ENCODE results near the gene ARSB.
"Not testable (repeated sequence)": the region's sequence is repeated elsewhere in the genome, so short reads cannot be mapped to it uniquely, and the experiment has no call there.

ARSB gene

DNA sequence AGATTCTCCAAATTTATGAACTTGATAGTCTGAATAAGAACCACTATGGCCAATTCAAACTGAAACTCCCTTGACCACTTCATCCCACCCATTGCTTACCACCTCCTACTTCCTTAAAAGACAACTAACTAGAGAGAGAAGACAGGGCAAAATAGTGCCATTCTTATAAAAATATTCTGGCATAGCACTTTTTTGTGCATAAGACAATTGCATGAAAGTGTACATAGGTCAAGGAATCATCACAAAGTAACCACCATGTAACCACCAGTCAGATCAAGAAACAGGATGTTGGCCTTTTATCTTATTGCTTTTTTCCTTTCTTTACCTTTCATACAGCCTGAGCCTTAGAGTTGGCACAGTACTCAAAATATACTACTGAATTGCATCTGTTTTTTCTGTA lies 8.1 kb upstream of the ARSB start:
- Histone ChIP-seq H3K9me3 (ENCODE audit: control insufficient read depth, low read length) (no peaks in the 10 kb centered on the region), H3K36me3 (ENCODE audit: control insufficient read depth, insufficient read depth, low read length, severe bottlenecking) (no peaks in the 10 kb centered on the region), H3K4me3 (ENCODE audit: low read length) (no peak overlapping the region), H3K4me1 (ENCODE audit: control insufficient read depth, insufficient read depth, low read length) (peaks cover 11% of the 10 kb centered on the region), H3K27me3 (replicated peaks; ENCODE audit: control insufficient read depth, insufficient read depth, low read length) (no peaks in the 10 kb centered on the region), H3K9ac (ENCODE audit: low read length) (no peak overlapping the region)
- DNase-seq (ENCODE audit: low read depth), result no peak

- Histone ChIP-seq H3K4me3 (ENCODE audit: low read length) (no peak overlapping the region), H3K27me3 (replicated peaks; ENCODE audit: control insufficient read depth, insufficient read depth, low read length) (no peaks in the 10 kb centered on the region), H3K9me3 (ENCODE audit: control insufficient read depth, low read length) (no peaks in the 10 kb centered on the region), H3K4me1 (ENCODE audit: control insufficient read depth, insufficient read depth, low read length) (peaks cover 4% of the 10 kb centered on the region), H3K36me3 (ENCODE audit: control insufficient read depth, insufficient read depth, low read length, severe bottlenecking) (no peaks in the 10 kb centered on the region), H3K9ac (ENCODE audit: low read length) (no peak overlapping the region)
- DNase-seq (ENCODE audit: low read depth), result no peak
These were observed 7.0 kb upstream of the ARSB start for GRCh38 chr5:78992146-78992545.

- Histone ChIP-seq H3K4me3 (ENCODE audit: low read length) (no peak overlapping the region), H3K4me1 (ENCODE audit: control insufficient read depth, insufficient read depth, low read length) (peaks cover 9% of the 10 kb centered on the region), H3K27me3 (replicated peaks; ENCODE audit: control insufficient read depth, insufficient read depth, low read length) (no peaks in the 10 kb centered on the region), H3K9ac (ENCODE audit: low read length) (no peak overlapping the region), H3K9me3 (ENCODE audit: control insufficient read depth, low read length) (no peaks in the 10 kb centered on the region), H3K36me3 (ENCODE audit: control insufficient read depth, insufficient read depth, low read length, severe bottlenecking) (no peaks in the 10 kb centered on the region)
- DNase-seq (ENCODE audit: low read depth), result no peak
These were observed 4.0 kb upstream of the ARSB start for GRCh38 chr5:78989080-78989479.

DNA sequence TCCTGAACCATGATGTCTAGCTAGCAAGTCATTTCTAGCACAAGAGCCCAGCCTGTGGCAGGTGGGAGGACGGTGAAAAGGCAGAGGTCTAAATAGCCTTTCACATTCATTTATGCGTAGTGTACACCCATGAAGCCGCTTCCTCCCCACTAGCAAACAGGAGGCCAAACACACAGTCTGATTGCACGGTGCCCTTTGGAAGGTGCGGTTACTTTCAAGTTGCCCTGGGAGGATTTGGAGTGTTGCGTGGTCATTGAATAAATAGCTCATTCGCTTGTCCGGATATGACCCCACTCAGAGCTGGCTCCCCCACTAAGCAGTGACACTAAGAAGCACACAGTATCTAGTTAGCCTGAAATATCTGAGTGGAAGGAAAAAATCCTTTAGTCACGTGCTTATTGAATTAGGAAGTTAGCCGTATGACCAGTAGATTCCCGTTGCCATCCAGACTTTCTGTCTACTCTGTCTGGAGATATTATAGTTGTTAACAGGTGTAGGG lies 664 bp upstream of the ARSB start:
- H3K4me1 ChIP-seq (ENCODE audit: control insufficient read depth, insufficient read depth, low read length), result peaks cover 22% of the 10 kb centered on the region
- DNase-seq (ENCODE audit: low read depth), result peak; percentile 58
- H3K27me3 ChIP-seq (replicated peaks; ENCODE audit: control insufficient read depth, insufficient read depth, low read length), result no peaks in the 10 kb centered on the region
- peak overlapping the region; percentile 90 for H3K9ac ChIP-seq (ENCODE audit: low read length)
- H3K4me3 ChIP-seq (ENCODE audit: low read length), result peak overlapping the region; percentile 87
- H3K36me3 ChIP-seq (ENCODE audit: control insufficient read depth, insufficient read depth, low read length, severe bottlenecking), result no peaks in the 10 kb centered on the region
- no peaks in the 10 kb centered on the region for H3K9me3 ChIP-seq (ENCODE audit: control insufficient read depth, low read length)

DNA sequence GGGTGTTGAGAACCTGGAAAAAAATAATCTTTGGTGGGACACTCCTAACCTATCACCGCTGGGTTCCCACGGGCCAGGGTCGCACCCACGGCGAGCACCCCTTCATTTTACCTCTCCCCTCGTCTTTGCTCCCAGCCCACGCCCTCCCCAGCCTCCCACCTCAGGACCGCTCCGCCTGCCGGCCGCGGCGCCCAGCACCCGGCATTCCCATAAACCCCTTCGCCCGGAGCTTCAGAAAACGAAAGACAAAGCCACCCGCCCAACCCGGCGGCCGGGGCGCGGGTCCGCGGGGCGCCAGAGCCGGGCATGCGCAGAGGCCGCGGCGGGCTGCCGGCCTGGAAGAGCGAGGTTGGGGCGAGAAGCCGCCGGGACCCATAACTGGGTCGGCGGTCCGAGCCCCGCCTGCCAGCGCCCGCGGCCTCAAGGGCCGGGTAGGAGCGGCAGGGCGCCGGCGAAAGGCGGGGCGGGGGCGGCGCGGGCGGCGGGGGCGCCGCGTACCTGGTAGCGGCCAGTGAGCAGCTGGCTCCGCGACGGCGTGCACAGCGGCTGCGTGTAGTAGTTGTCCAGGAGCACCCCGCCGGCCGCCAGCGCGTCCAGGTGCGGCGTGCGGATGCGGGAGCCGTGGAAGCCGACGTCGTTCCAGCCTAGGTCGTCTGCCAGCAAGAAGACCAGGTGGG lies 533 bp downstream of the ARSB start:
- peaks cover 22% of the 10 kb centered on the region for H3K4me1 ChIP-seq (ENCODE audit: control insufficient read depth, insufficient read depth, low read length)
- no peaks in the 10 kb centered on the region for H3K9me3 ChIP-seq (ENCODE audit: control insufficient read depth, low read length)
- DNase-seq (ENCODE audit: low read depth), result peak; percentile 96
- H3K4me3 ChIP-seq (ENCODE audit: low read length), result peak overlapping the region; percentile 87
- no peaks in the 10 kb centered on the region for H3K27me3 ChIP-seq (replicated peaks; ENCODE audit: control insufficient read depth, insufficient read depth, low read length)
- no peaks in the 10 kb centered on the region for H3K36me3 ChIP-seq (ENCODE audit: control insufficient read depth, insufficient read depth, low read length, severe bottlenecking)
- H3K9ac ChIP-seq (ENCODE audit: low read length), result peak overlapping the region; percentile 90

GRCh38 chr5:78983601-78984438 lies 1.3 kb downstream of the ARSB start:
- Histone ChIP-seq H3K36me3 (ENCODE audit: control insufficient read depth, insufficient read depth, low read length, severe bottlenecking) (no peaks in the 10 kb centered on the region), H3K9ac (ENCODE audit: low read length) (peak overlapping the region; percentile 90), H3K27me3 (replicated peaks; ENCODE audit: control insufficient read depth, insufficient read depth, low read length) (no peaks in the 10 kb centered on the region), H3K4me1 (ENCODE audit: control insufficient read depth, insufficient read depth, low read length) (peaks cover 22% of the 10 kb centered on the region), H3K9me3 (ENCODE audit: control insufficient read depth, low read length) (no peaks in the 10 kb centered on the region), H3K4me3 (ENCODE audit: low read length) (peak overlapping the region; percentile 87)
- DNase-seq (ENCODE audit: low read depth), result no peak

GRCh38 chr5:78983194-78983593 lies 1.9 kb downstream of the ARSB start:
- H3K9ac ChIP-seq (ENCODE audit: low read length), result peak overlapping the region; percentile 90
- H3K4me3 ChIP-seq (ENCODE audit: low read length), result not testable (repeated sequence)

DNA sequence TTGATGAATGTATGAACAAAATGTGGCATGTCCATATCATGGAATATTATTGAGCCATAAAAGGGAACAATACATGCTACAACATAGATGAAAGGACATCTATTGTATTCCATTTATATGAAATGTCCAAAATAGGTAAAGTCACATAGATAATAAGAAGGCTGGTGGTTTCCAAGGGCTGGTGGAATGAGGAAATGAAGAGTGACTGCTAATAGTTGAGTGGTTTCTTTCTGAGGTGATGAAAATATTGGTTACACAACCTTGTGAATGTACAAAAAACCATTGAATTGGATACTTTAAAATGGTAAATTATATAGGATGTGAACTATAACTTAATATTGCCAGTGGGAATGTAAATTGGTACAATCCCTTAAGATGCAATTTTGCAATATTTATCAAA lies 5.2 kb downstream of the ARSB start:
- H3K36me3 ChIP-seq (ENCODE audit: control insufficient read depth, insufficient read depth, low read length, severe bottlenecking), result no peaks in the 10 kb centered on the region
- DNase-seq (ENCODE audit: low read depth), result no peak
- no peak overlapping the region for H3K9ac ChIP-seq (ENCODE audit: low read length)
- H3K27me3 ChIP-seq (replicated peaks; ENCODE audit: control insufficient read depth, insufficient read depth, low read length), result no peaks in the 10 kb centered on the region
- no peak overlapping the region for H3K4me3 ChIP-seq (ENCODE audit: low read length)
- H3K4me1 ChIP-seq (ENCODE audit: control insufficient read depth, insufficient read depth, low read length), result peaks cover 13% of the 10 kb centered on the region
- H3K9me3 ChIP-seq (ENCODE audit: control insufficient read depth, low read length), result no peaks in the 10 kb centered on the region

More at GRCh38 chr5:78983194-78983593, 1.9 kb downstream of the ARSB start:
- not testable (repeated sequence) for H3K36me3 ChIP-seq (ENCODE audit: control insufficient read depth, insufficient read depth, low read length, severe bottlenecking); H3K9me3 ChIP-seq (ENCODE audit: control insufficient read depth, low read length); H3K27me3 ChIP-seq (replicated peaks; ENCODE audit: control insufficient read depth, insufficient read depth, low read length); DNase-seq (ENCODE audit: low read depth)
- peaks cover 22% of the 10 kb centered on the region for H3K4me1 ChIP-seq (ENCODE audit: control insufficient read depth, insufficient read depth, low read length)

DNA sequence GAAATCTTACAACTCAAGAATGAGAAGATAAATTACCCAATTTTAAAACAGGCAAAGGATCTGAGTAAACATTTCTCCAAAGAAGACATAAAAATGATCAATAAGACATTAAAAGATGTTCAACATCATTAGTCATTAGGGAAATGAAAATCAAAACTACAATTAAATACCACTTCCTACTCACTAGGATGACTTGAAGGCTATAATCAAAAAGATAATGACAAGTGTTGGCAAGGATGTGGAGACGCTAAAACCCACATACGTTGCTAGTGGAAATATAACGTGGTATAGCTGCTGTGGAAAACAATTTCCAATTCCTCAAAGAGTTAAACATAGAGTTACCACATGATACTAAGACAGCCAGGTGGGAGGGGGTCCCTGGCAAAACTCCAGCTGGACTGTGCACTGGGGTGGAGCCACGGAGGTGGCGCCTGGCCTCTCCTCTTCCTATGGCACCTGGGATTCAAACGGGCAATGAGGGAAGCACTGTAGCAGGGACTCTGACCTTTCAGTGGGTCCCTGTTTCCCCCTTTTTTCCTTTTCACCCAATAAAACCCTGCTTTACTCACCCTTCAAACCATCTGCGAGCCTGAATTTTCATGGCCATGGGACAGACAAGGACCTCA lies 5.9 kb downstream of the ARSB start:
- DNase-seq (ENCODE audit: low read depth), result no peak
- H3K9me3 ChIP-seq (ENCODE audit: control insufficient read depth, low read length), result no peaks in the 10 kb centered on the region
- peaks cover 13% of the 10 kb centered on the region for H3K4me1 ChIP-seq (ENCODE audit: control insufficient read depth, insufficient read depth, low read length)
- no peak overlapping the region for H3K9ac ChIP-seq (ENCODE audit: low read length)
- no peaks in the 10 kb centered on the region for H3K36me3 ChIP-seq (ENCODE audit: control insufficient read depth, insufficient read depth, low read length, severe bottlenecking)
- no peak overlapping the region for H3K4me3 ChIP-seq (ENCODE audit: low read length)
- no peaks in the 10 kb centered on the region for H3K27me3 ChIP-seq (replicated peaks; ENCODE audit: control insufficient read depth, insufficient read depth, low read length)

DNA sequence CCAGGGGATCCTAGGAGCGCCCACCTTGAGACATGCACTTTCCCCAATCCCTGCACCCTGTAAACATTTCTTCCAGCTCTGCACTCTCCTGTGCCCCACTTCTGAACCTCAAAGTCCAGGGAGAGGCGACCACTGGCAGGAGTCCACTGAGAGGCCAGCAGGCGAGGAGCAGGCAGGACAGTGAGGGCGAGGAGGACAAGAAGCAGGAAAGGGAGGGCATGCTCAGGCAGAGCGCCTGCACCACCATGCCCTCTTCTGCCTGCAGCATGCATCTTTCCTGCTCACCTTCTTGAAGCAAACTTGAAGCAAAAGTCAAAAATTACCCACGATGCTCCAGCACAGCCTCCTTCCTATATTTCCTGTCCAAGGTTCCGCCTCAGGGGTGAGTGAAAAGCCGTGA lies 10.1 kb downstream of the ARSB start:
- no peaks in the 10 kb centered on the region for H3K27me3 ChIP-seq (replicated peaks; ENCODE audit: control insufficient read depth, insufficient read depth, low read length)
- H3K9me3 ChIP-seq (ENCODE audit: control insufficient read depth, low read length), result no peaks in the 10 kb centered on the region
- no peaks in the 10 kb centered on the region for H3K36me3 ChIP-seq (ENCODE audit: control insufficient read depth, insufficient read depth, low read length, severe bottlenecking)
- no peak overlapping the region for H3K9ac ChIP-seq (ENCODE audit: low read length)
- H3K4me3 ChIP-seq (ENCODE audit: low read length), result no peak overlapping the region
- no peak for DNase-seq (ENCODE audit: low read depth)
- peaks cover 11% of the 10 kb centered on the region for H3K4me1 ChIP-seq (ENCODE audit: control insufficient read depth, insufficient read depth, low read length)

GRCh38 chr5:78974601-78975000 lies 10.5 kb downstream of the ARSB start:
- no peaks in the 10 kb centered on the region for H3K27me3 ChIP-seq (replicated peaks; ENCODE audit: control insufficient read depth, insufficient read depth, low read length)
- DNase-seq (ENCODE audit: low read depth), result no peak
- no peaks in the 10 kb centered on the region for H3K36me3 ChIP-seq (ENCODE audit: control insufficient read depth, insufficient read depth, low read length, severe bottlenecking)
- no peak overlapping the region for H3K4me3 ChIP-seq (ENCODE audit: low read length)
- H3K9me3 ChIP-seq (ENCODE audit: control insufficient read depth, low read length), result no peaks in the 10 kb centered on the region
- H3K4me1 ChIP-seq (ENCODE audit: control insufficient read depth, insufficient read depth, low read length), result peaks cover 11% of the 10 kb centered on the region
- H3K9ac ChIP-seq (ENCODE audit: low read length), result no peak overlapping the region
